H9 (cell line): ENCODE measurements around the gene ZNF766. TPM values are rescaled to one million over a fixed set of nuclear protein-coding genes. Genes with fewer than 3 reads are reported as not detected.

Experiments used
- DNase-seq: peaks from one replicate; pipeline ENCODE4 v3.0.0-alpha.2; 2017
- H2AFZ ChIP-seq: one replicate; pipeline ENCODE4 v1.6.1; 2013; ENCODE audit warnings: mild to moderate bottlenecking, low read length, control low read depth, moderate library complexity
- H2AK5ac ChIP-seq: 2 replicates; pipeline ENCODE4 v1.6.1; 2013; ENCODE audit warnings: low read length, control low read depth, mixed read lengths; ENCODE audit not compliant: insufficient read length
- H2BK120ac ChIP-seq: one replicate; pipeline ENCODE4 v1.6.1; 2013; ENCODE audit warnings: low read depth, mild to moderate bottlenecking, low read length, control low read depth, inconsistent platforms; ENCODE audit not compliant: poor library complexity, severe bottlenecking
- H2BK12ac ChIP-seq: 2 replicates; pipeline ENCODE4 v1.6.1; 2013; ENCODE audit warnings: low read length, control low read depth, mixed read lengths, low read depth; ENCODE audit not compliant: insufficient read length
- H2BK15ac ChIP-seq: 2 replicates; pipeline ENCODE4 v1.6.1; 2013; ENCODE audit warnings: low read depth, low read length, control low read depth
- H2BK20ac ChIP-seq: one replicate; pipeline ENCODE4 v1.6.1; 2013; ENCODE audit warnings: low read depth, mild to moderate bottlenecking, low read length, control low read depth, inconsistent platforms; ENCODE audit not compliant: poor library complexity, severe bottlenecking
- H2BK5ac ChIP-seq: 2 replicates; pipeline ENCODE4 v1.6.1; 2013; ENCODE audit warnings: low read length, control low read depth, mixed read lengths; ENCODE audit not compliant: insufficient read length
- H3K14ac ChIP-seq: 2 replicates; pipeline ENCODE4 v1.6.1; 2013; ENCODE audit warnings: low read length, control low read depth; ENCODE audit not compliant: insufficient read depth
- H3K18ac ChIP-seq: 2 replicates; pipeline ENCODE4 v1.6.1; 2013; ENCODE audit warnings: low read depth, mild to moderate bottlenecking, mixed read lengths, low read length, control low read depth; ENCODE audit not compliant: insufficient read length
- H3K23ac ChIP-seq: 2 replicates; pipeline ENCODE4 v1.6.1; 2013; ENCODE audit warnings: low read length, control low read depth, mixed read lengths, low read depth; ENCODE audit not compliant: insufficient read length
- H3K23me2 ChIP-seq: 2 replicates; pipeline ENCODE4 v1.6.1; 2013; ENCODE audit warnings: low read depth, mild to moderate bottlenecking, mixed read lengths, low read length, control low read depth; ENCODE audit not compliant: insufficient read length, poor library complexity, severe bottlenecking
- H3K27ac ChIP-seq: 2 replicates; pipeline ENCODE4 v1.5.1; 2013; ENCODE audit warnings: low read length, control low read depth, mixed read lengths, low read depth; ENCODE audit not compliant: insufficient read length
- H3K27me3 ChIP-seq: 2 replicates; pipeline ENCODE4 v1.6.1; 2013; ENCODE audit warnings: low read length, control low read depth, inconsistent platforms; ENCODE audit not compliant: insufficient read depth
- H3K4ac ChIP-seq: 2 replicates; pipeline ENCODE4 v1.6.1; 2013; ENCODE audit warnings: low read depth, mild to moderate bottlenecking, control low read depth, inconsistent platforms, low read length, moderate library complexity
- H3K4me1 ChIP-seq: 2 replicates; pipeline ENCODE4 v1.6.1; 2013; ENCODE audit warnings: low read length, control low read depth, inconsistent platforms; ENCODE audit not compliant: insufficient read depth
- H3K4me2 ChIP-seq: 2 replicates; pipeline ENCODE4 v1.6.1; 2013; ENCODE audit warnings: low read length, control low read depth, mixed read lengths; ENCODE audit not compliant: insufficient read length, insufficient read depth
- H3K56ac ChIP-seq: 2 replicates; pipeline ENCODE4 v1.6.1; 2013; ENCODE audit warnings: low read depth, mild to moderate bottlenecking, mixed read lengths, low read length, control low read depth; ENCODE audit not compliant: insufficient read length
- H3K79me1 ChIP-seq: 2 replicates; pipeline ENCODE4 v1.6.1; 2013; ENCODE audit warnings: low read depth, mild to moderate bottlenecking, moderate library complexity, low read length, control low read depth, inconsistent platforms; ENCODE audit not compliant: insufficient read depth, poor library complexity, severe bottlenecking
- H3K79me2 ChIP-seq: 2 replicates; pipeline ENCODE4 v1.6.1; 2013; ENCODE audit warnings: low read length, control low read depth, inconsistent platforms; ENCODE audit not compliant: insufficient read depth
- H3K9ac ChIP-seq: 2 replicates; pipeline ENCODE4 v1.6.1; 2013; ENCODE audit warnings: low read length, control low read depth, mixed read lengths; ENCODE audit not compliant: insufficient read length; ENCODE audit errors: extremely low read depth
- H3K9me3 ChIP-seq: one replicate; pipeline ENCODE4 v1.6.1; 2013; ENCODE audit warnings: low read depth, low read length, inconsistent platforms; ENCODE audit not compliant: control insufficient read depth
- H3T11ph ChIP-seq: one replicate; pipeline ENCODE4 v1.6.1; 2013; ENCODE audit warnings: mild to moderate bottlenecking, low read length, control low read depth, inconsistent platforms
- H4K20me1 ChIP-seq: one replicate; pipeline ENCODE4 v1.6.1; 2013; ENCODE audit not compliant: control insufficient read depth, insufficient read length, insufficient read depth
- H4K5ac ChIP-seq: 2 replicates; pipeline ENCODE4 v1.6.1; 2013; ENCODE audit warnings: low read depth, mild to moderate bottlenecking, mixed read lengths, low read length, control low read depth; ENCODE audit not compliant: insufficient read length
- H4K8ac ChIP-seq: replicated peaks from 2 replicates; pipeline ENCODE4 v1.6.1; 2013; ENCODE audit warnings: low read length, control low read depth, mixed read lengths, low read depth; ENCODE audit not compliant: insufficient read length
- H4K91ac ChIP-seq: 2 replicates; pipeline ENCODE4 v1.6.1; 2013; ENCODE audit warnings: low read depth, mild to moderate bottlenecking, moderate library complexity, mixed read lengths, low read length, control low read depth; ENCODE audit not compliant: insufficient read length
- H3K27ac Mint-ChIP-seq, 3 experiments: 2 replicates in 2 of 3; 3 replicates in 1 of 3; pipeline ENCODE4 v1.8.0; 2020 to 2021; ENCODE audit warnings: mixed read lengths in 3 of 3, mild to moderate bottlenecking in 1 of 3, moderate library complexity in 1 of 3
- H3K27me3 Mint-ChIP-seq: 2 replicates; pipeline ENCODE4 v1.8.0; 2021; ENCODE audit warnings: low read depth, mild to moderate bottlenecking, moderate library complexity, mixed read lengths
- H3K36me3 Mint-ChIP-seq, 3 experiments: 2 replicates in 2 of 3; 3 replicates in 1 of 3; pipeline ENCODE4 v1.8.0; 2020 to 2021; ENCODE audit warnings: low read depth in 3 of 3, mixed read lengths in 3 of 3; ENCODE audit not compliant: insufficient read depth in 1 of 3
- H3K4me1 Mint-ChIP-seq, 2 experiments: 2 replicates each; pipeline ENCODE4 v1.8.0; 2020; ENCODE audit warnings: mixed read lengths in 2 of 2
- H3K4me3 Mint-ChIP-seq, 2 experiments: 2 replicates in 1 of 2; 3 replicates in 1 of 2; pipeline ENCODE4 v1.8.0; 2020 to 2021; ENCODE audit warnings: mild to moderate bottlenecking in 2 of 2, mixed read lengths in 2 of 2, moderate library complexity in 1 of 2
- H3K9me3 Mint-ChIP-seq, 2 experiments: 2 replicates in 1 of 2; 3 replicates in 1 of 2; pipeline ENCODE4 v1.8.0; 2020; ENCODE audit warnings: mild to moderate bottlenecking in 2 of 2, mixed read lengths in 2 of 2, moderate library complexity in 1 of 2
- CTCF ChIP-seq: fragments of 200-600 bp; sonication (generic); conservative IDR thresholded peaks from 3 replicates; pipeline ENCODE4 v1.8.0; 2021; ENCODE audit warnings: antibody characterized with exemption, mild to moderate bottlenecking
- WGBS: extraction: QIAGEN DNeasy Blood & Tissue Kit; methylation state at CpG from one replicate; pipeline ENCODE4 v1.1.7; 2013; ENCODE audit warnings: missing lambda C conversion rate, low lambda C conversion rate, mixed read lengths; ENCODE audit not compliant: insufficient read length; ENCODE audit errors: extremely low coverage; 5-methylcytosine and 5-hydroxymethylcytosine counted together
- total RNA-seq: library from RNA; stranded (reverse); gene quantifications from 2 replicates; pipeline ENCODE4 v1.2.1, GENCODE V29; 2021

Gene ZNF766
- total RNA-seq, 1 experiment from 2014 or later: 33.6 TPM

DNA sequence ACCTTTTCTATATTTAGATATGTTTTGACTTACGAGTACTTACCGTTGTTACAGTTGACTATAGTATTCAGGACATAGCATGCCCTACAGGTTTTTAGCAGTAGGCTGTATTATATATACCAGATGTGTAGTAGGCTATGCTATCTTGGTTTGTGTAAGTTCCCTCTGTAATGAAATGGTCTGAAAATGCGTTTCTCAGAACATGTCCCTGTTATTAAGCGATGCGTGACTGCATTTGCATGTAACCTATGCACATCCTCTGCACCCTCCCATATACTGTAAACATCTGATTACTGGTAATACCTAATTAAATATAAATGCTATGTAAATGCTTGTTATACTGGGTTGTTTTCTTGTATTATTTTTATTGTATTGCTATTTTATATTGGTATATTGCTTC, 6.6 kb downstream of the ZNF766 start:
- no CpG with 5 or more reads among the region's 5 CpGs for WGBS
- no peak overlapping the region for H2BK20ac ChIP-seq
- H3K4me2 ChIP-seq: no peak overlapping the region
- H4K91ac ChIP-seq: no peak overlapping the region
- Mint-ChIP-seq H3K4me1 (peaks cover 27 to 37% of the 10 kb centered on the region in 2 experiments), H3K27me3 (no peaks in the 10 kb centered on the region), H3K36me3 (peaks cover 50 to 64% (median 56%) of the 10 kb centered on the region in 3 experiments), H3K4me3 (no peak overlapping the region), H3K27ac (no peak overlapping the region), H3K9me3 (peaks cover 7 to 24% of the 10 kb centered on the region in 2 experiments)
- H2BK5ac ChIP-seq: no peak overlapping the region
- H3T11ph ChIP-seq: no peak overlapping the region
- H3K56ac ChIP-seq: no peak overlapping the region
- H2BK120ac ChIP-seq: no peak overlapping the region
- peaks cover 56% of the 10 kb centered on the region for H3K79me2 ChIP-seq
- no peak overlapping the region for H3K23ac ChIP-seq
- H3K9me3 ChIP-seq: no peaks in the 10 kb centered on the region
- H4K20me1 ChIP-seq: no peaks in the 10 kb centered on the region
- H4K5ac ChIP-seq: no peak overlapping the region
- no peak overlapping the region for H3K27ac ChIP-seq
- TF ChIP-seq CTCF: no peak
- no peak for DNase-seq
- H2AFZ ChIP-seq: no peak overlapping the region
- no peak overlapping the region for H4K8ac ChIP-seq
- no peak overlapping the region for H2AK5ac ChIP-seq
- no peak overlapping the region for H2BK12ac ChIP-seq
- no peak overlapping the region for H3K9ac ChIP-seq
- no peak overlapping the region for H2BK15ac ChIP-seq
- no peak overlapping the region for H3K4ac ChIP-seq
- no peak overlapping the region for H3K18ac ChIP-seq
- peaks cover 24% of the 10 kb centered on the region for H3K79me1 ChIP-seq
- no peaks in the 10 kb centered on the region for H3K4me1 ChIP-seq
- no peaks in the 10 kb centered on the region for H3K27me3 ChIP-seq
- no peak overlapping the region for H3K14ac ChIP-seq
- H3K23me2 ChIP-seq: no peaks in the 10 kb centered on the region
